NCI-H128 (cell line): ENCODE measurements around the gene THOC3.
"Not testable (repeated sequence)": the region's sequence is repeated elsewhere in the genome, so short reads cannot be mapped to it uniquely, and the experiment has no call there.

Experiments used
- DNase-seq: peaks from one replicate; lab custom pipeline; 2025; ENCODE audit not compliant: unreplicated experiment; lab: John Stamatoyannopoulos, UW

The THOC3 gene

GRCh38 chr5:175967471-175968372 is at the start of gene THOC3:
TSS of gene THOC3 (minus strand) at chr5:175968315. CDS start at chr5:175968208, 107 bp downstream.
- not testable (repeated sequence) for DNase-seq

GRCh38 chr5:176017324-176017723 is 49.2 kb upstream of the THOC3 start:
- DNase-seq: not testable (repeated sequence)

GRCh38 chr5:176014360-176014759 is 46.2 kb upstream of the THOC3 start:
- DNase-seq: not testable (repeated sequence)

DNA sequence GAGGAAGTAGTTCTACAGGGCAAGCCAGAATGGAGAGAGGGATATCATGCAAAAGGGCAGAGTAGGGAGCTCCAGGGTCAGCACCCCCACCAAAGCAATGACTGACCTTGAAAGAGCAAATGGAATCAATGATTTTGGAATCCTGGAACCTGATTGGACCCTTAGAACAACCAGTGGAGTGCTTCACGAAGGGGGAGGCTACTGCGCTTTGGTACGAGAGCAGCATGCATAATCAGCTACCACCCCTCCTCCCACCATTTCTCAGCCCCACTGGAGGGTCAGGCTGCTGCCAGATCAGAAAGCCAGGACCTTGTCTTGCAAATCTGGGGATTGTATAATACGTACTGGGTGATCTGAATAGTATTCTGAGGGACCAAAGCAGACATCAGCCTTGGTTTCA is 43.0 kb upstream of the THOC3 start:
- DNase-seq: not testable (repeated sequence)

GRCh38 chr5:176010202-176010601 is 42.1 kb upstream of the THOC3 start:
- DNase-seq: not testable (repeated sequence)

DNA sequence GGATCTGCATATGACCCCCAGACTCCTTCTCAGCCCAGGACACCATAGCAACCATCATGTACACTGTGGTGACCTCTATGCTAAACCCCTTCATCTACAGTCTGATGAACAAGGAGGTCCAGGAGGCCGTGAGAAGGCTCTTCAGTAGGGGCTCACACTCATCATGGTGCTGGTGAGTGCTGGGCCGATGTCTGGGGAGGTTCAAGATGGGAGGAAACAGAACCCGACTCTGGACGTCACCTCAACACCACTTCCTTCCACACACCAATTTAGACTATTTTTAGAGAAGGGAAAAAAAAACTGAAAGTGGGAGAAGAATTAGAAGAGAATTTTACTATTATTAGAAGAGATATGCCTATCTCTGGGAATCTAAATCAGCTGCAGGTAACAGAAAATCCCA is 39.1 kb upstream of the THOC3 start:
- DNase-seq: not testable (repeated sequence)

GRCh38 chr5:176006819-176007218 is 38.7 kb upstream of the THOC3 start:
- not testable (repeated sequence) for DNase-seq

DNA sequence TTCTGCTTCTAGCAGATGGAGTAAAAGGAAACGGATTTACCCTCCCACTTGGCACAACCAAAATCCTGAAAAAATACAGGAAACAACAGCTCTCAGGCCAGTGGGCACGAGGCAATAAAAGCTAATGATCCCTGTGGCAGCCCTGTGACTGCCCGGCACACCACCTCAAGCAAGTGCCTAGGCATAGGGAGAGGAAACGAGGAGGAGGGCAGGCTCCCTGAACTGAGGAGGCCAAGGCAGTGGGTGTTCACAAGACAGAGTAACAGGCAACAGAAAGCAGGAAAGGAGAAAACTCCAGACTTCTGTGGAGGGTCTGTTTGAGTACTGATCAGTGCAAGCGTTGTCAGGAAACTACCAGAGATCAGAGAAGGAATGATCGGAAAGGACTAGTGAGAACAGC is 29.9 kb upstream of the THOC3 start:
- not testable (repeated sequence) for DNase-seq

GRCh38 chr5:175997495-175997894 is 29.4 kb upstream of the THOC3 start:
- not testable (repeated sequence) for DNase-seq

GRCh38 chr5:175996791-175997190 is 28.7 kb upstream of the THOC3 start:
- not testable (repeated sequence) for DNase-seq

DNA sequence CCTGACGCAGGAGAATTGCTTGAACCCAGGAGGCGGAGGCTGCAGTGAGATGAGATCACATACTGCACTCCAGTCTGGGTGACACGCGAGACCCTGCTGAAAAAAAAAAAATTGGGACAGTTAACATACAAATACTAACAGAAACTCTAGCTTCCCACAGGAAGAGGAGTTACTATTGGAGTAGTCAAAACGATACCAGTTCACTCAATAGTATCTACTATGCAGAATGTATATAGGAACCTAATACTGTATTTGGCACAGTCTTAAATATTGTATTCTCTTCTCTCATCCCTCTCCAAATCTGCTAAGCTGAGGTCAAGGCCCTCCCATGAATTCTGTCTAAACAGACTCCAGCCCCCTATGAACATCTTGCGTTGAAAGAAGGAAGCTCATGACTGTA is 27.4 kb upstream of the THOC3 start:
- DNase-seq: not testable (repeated sequence)

DNA sequence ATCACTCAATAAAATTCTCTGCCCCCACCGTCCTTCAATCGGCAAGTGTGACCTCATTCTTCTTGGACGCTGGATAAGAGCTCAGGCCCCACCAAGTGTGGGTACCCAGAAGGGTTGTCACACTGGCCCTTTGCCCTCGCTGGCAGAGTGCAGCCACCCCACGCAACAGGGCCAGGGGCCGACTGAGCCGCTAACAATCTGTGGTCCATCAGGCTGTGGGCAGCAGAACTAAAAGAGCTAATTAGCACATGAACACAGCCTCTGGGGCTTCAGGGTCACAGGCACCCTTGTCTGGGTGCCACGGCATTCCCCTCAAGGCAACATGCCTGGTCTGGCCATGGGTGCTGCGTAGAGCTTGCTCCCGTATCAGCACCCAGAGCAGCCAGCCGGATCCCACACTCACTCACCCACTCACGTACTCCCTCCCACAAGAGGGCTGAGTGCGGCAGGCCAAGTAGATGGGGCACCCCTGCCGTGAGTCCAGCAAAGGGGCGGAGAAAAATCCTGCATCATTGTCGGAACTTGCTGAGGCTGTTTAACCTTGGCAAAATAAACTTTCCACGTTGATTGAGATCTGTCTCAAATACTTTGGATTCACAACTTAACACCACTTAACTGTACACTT is 11.4 kb upstream of the THOC3 start:
- not testable (repeated sequence) for DNase-seq

DNA sequence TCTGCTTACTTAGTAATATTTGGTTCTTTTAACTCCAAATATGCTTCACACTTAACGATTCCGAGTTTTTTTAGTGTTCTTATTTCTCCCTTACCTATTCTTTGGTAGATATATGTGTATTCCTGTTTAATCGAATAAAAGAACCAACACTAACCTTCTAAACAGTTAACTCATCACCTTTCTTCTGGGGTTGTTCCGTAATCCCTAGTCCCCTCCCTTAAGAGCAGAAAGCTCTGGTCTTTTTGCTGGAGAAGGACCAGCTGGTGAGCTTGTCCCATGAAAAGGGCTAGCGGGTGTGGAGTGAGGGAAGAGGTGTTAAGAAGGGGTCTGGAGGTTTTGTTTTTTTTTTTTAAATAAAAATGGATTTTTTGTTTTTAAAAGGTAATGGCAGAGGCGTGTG is 266 bp upstream of the THOC3 start:
- DNase-seq: not testable (repeated sequence)

DNA sequence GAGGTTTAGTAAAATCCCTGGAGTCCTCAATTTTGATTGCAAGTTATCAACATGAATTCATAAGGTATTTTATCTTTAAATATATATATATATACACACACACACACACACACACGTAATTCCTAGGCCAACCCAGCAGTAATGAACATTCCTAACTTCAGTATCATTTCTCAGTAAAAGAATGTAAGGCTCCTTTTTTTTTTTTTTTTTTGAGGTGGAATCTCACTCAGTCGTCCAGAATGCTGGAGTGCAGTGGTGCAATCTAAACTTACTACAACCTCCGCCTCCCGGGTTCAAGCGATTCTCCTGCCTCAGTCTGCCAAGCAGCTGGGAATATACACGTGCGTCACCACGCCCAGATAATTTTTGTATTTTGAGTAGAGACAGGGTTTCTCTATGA is 5.8 kb downstream of the THOC3 start:
- DNase-seq: not testable (repeated sequence)

DNA sequence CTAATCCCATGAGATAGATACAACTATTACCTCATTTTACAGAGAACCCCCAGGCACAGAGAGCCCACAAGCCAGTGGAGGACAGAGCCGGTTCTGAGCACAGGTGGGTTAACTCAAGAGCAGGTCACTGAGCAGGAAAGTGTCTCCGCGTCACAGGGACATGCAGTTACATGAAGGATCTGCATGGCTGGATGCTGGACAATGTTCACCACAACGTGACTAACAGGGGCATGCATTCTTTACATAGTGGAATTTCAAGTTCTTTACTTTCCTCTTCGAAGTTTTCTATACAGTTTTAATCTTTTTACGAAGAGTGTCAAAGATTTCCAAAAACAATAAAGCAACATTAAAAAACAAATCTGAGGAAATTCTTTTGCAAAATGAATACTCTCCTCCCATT is 7.9 kb downstream of the THOC3 start:
- not testable (repeated sequence) for DNase-seq

- DNase-seq: not testable (repeated sequence)
These were observed 9.6 kb downstream of the THOC3 start for GRCh38 chr5:175958515-175958914.

DNA sequence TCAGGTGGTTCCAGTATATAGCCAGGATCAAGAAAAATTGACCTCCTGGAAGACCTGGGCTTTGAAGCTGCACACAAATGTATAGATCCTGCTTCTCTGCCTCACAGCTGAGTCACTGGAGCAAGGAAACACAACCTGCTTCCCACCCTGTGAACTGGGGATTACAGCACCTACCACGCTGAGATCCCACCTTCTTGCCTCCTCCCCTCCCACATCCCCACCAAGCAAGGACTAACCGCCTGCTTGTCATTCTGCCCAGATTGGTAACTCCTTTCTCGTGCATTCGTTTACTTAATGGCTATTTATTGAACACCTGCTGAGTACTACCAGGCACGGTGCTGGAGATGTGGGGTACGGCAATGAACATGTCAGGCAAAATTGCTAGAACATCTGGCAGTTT is 14.0 kb downstream of the THOC3 start:
- not testable (repeated sequence) for DNase-seq

- not testable (repeated sequence) for DNase-seq
These were observed 15.3 kb downstream of the THOC3 start for GRCh38 chr5:175952810-175953209.

- not testable (repeated sequence) for DNase-seq
These were observed 16.7 kb downstream of the THOC3 start for GRCh38 chr5:175951339-175951969.

DNA sequence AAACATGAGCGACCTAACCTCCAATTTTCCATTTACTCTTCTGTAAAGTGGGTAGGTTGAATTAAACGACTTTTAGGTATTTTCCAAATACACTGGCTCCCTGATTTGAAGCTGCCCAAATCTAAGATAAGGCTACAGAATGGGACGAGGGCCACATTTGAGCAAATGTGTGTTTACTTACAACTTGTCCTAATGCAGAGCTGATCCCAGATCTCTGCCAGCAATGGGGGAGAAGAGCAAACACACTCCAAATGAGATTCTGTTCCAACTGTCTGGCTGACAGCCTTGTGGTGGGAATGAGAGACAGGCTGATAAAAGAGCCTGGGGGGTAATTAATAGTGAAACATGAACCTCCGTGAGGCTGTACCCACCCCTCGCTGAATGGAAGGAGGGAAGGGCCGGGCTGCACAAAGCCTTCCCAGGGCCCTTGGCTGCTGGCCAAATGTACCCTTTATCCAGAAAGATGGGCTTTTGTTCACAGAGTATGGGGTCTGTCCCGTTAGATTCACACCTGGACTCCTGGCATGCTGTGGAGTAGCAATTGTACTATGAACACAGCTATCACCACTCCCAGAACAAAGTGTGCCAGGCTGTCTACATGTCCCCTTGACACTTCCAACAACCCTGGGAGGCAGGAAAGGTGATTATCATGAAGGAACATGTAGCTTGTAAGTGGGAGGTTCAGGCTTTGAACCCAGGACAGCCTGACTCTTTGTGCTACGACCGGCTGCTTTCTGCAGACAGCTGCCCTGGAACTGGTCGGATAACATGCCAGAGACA is 19.6 kb downstream of the THOC3 start:
- not testable (repeated sequence) for DNase-seq

DNA sequence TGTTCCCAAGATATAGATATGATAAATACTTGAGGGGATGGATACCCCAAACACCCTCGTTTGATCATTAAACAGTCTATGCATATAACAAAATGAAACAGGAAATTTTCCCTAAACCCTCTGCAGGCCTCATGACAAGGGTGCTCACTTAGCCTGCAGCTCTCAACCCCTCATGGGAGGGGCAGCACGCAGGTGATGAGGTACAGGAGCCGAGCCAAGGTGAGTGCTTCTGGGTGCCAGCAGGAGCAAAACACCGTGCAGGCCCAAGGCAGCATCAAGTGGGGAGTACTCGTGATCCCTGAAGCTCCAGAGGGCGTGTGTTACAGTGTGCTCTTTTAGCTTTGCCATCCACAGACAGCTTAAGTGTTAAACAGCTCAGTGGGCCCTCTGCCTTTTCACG is 24.9 kb downstream of the THOC3 start:
- DNase-seq: not testable (repeated sequence)
